NAMALWA (cell line): ENCODE results near the gene TPCN1.

Source experiments
- DNase-seq: peaks from one replicate; pipeline ENCODE4 v3.0.0-alpha.2; 2015; ENCODE audit warnings: low spot score

Gene TPCN1

DNA sequence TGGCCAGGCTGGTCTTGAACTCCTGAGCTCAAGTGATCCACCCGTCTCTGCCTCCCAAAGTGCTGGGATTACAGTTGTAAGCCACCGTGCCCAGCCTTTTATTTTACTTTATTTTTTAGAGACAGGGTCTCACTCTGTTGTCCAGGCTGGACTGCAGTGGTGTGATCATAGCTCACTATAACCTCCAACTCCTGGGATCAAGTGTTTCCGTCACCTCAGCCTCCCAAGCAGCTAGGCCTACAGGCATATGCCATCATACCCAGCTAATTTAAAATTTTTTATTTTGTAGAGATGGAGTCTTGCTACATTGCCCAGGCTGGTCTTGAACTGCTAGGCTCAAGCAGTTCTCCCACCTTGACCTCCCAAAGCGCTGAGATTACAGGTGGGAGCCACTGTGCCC lies 3.7 kb downstream of the TPCN1 start:
- no peak for DNase-seq

DNA sequence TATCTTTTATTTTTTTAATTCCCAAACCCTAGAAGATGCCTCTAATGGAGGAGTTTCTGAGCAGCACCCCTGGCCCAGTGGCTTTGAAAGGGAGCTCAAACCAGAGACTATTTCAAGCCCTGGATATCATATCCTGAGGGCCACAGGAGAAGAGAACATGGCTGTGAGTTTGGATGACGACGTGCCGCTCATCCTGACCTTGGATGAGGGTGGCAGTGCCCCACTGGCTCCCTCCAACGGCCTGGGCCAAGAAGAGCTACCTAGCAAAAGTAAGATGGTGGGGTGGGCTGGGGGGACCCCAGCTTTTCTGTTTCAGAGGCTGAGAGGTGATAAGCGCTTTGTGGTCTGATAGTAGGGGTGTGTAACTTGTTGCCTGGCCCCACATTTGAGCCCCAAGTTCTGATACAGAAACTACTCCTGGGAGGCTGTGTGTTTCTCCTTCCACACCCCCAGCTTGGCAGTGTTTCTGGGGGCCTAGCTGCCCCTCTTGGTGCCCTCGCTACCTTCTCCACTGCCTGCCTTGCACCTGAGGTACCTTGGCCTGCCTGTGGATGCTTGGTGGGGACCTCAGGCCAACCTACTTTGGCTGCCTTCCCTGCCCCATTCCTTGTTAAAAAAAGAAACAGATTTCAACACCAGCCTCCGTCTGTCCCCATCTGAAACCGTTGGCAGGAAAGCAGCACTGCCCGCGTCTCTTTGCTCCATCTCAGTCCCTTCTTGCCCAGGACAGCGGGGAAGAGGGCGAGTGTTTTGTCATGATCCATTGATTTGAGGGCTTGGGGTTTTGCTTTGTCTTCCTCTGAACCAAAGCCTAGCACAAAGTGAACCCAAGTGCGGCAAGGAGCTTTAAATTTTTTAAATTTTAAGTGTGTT lies 5.7 kb downstream of the TPCN1 start:
- DNase-seq, result no peak

DNA sequence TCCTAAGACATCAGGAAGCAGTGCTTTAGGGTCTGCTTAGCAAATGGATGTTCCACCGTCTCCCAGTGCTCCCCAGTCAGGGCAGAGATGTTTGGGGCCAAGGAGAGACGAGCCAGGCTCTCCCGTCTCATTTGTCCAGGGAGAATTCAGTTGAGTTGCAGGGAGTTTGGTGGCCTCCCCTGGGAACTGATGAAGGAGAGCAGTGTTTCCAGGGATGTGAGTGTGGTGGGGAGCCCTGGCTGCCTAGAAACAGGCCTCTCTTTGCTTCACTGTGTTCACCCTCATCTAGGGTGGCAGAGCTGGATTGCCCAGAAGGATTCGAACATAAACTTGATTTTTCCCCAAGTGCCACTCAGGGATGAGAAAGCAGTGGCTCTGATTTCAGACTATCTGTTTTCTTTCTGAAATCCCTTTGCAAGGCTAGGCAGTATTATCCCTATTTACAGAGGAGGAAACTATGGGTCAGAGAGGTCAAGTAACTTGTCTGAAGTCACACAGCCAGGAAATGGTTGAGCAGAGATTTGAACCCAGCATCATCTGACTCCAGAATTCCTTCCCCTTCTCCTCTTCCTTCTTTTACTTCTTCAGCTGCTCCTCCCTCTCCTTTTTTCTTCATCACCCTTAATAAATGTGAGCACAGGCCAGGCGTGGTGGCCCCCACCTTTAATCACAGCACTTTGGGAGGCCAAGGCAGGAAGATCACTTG lies 6.6 kb downstream of the TPCN1 start:
- no peak for DNase-seq

DNA sequence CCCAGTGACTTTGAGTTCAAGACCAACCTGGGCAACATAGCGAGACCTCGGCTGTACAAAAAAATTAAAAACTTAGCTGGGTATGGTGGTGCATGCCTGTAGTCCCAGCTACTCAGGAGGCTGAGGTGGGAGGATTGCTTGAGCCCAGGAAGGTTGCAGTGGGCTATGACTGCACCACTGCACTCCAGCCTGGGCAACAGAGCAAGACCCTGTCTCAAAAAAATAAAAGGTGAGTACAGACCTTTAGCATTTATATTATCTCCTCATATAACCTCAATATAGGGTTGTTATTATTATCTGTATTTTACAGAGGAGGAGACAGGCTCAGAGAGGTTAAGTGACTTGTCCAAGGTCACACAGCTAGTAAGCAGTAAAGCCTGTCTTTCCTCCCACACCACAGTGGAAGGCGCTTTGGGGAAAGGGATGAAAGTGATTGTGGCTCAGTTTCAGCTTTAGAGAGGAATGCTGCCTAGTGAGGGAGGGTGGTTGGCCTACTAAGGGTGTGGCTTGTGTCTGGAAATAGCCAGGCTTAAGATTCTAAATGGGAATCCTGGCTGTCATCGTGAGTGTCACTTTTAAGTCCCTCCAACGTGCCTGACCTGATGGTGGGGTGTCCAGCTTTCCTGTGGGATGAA lies 7.2 kb downstream of the TPCN1 start:
- DNase-seq, result no peak

DNA sequence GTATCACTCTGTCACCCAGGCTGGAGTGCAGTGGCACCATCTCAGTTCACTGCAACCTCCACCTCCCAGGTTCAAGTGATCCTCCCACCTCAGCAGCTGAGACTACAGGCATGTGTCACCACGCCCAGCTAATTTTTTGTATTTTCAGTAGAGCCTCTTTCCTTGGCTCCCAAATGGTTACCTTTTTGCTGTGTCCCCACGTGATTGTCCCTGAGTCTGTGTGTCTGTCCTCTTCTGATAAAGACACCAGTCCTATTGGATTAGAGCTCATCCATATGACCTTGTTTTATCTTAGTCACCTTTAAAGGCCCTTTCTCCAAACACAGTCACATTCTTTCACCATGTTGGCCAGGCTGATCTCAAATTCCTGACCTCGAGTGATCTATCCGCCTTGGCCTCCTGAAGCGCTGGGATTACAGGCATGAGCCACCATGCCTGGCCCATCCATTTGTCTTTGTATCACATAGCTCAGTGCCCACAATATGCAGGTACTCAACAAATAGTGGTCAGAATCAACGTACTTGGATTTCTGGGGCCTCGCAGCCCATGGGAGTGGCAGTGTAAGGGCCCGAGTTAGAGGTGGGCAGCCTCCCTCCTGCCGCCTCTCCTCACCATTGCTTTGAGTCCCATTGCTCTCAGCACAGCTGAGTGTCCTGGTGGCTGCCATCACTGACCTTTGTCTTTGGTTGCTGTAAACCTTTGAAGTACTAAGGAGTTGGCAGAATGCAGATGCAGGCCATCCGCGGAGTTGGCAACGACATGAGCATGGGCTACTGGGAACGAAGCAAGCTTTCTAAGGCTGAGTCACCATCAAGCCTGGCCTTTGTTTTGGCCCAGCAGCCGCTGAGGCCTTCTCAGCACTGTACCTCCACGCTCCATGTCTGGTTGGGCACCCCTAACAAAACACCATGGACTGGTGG lies 9.3 kb downstream of the TPCN1 start:
- no peak for DNase-seq

DNA sequence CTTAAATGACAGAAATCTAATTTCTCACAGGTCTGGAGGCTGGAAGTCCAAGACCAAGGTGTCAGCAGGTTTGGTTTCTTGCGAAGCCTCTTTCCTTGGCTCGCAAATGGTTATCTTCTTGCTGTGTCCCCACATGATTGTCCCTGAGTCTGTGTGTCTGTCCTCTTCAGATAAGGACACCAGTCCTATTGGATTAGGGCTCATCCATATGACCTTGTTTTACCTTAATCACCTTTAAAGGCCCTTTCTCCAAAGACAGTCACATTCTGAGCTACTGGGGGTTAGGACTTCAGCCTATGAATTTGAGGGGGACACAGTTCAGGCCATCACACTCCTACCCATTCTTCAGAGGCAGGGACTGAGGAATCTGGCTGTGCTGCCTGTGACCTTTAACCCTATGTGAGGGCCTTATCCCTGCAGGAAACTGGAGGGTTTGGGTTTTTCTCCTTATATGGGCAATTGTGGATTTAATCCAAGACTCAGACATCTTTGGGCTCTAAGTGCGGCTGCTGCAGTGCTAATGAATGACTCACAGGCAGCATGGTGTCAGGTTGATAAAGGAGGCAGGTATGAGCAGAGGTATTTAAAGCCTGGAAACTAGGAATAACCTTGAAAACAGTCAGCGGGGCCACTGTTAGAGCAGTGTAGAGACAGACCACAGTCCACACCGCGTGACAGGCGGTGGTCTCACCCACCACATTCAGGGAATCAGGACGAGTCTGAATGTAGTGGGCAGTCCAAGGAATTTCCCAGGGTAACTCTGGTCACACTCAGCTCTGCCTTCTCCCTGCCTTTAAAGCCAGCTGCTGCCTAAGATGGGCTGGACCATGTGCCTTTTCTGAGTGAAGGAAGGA lies 10.2 kb downstream of the TPCN1 start:
- DNase-seq, result no peak

DNA sequence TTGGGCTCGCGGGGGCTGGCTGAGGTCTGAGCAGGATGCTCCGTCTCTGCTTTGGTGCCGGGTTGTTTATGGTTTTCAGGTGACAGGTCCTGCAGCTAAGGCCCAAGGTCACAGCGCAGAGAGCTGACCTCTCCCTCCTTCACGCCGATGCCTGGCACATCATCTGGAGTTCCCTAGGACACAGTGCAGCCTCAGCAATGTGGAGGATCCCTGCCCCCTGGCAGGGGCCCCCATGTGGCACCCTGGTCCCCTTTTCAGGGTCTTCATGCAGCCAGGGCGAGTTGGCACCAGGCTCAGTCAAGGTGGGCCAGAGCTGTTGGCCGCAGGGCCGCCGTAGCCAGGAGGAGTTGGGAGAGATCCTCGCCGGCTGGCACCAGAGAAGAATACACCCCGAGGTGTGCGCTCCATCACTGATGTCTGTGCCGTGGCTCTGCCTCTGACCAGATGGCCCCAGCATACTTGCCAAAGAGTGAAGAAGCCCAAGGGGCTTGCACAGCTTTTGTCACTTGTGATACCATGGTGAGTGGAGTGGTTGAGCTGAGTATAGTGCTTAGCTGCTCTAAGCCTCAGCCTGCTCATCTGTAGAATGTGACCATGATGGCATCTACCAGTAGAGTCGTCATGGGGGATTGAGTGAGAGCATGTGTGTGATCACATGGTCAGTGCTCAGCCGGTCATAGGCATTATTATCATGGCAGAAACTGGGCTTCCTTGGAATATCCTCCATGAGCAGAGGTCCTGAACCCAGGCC lies 11.0 kb downstream of the TPCN1 start:
- no peak for DNase-seq

DNA sequence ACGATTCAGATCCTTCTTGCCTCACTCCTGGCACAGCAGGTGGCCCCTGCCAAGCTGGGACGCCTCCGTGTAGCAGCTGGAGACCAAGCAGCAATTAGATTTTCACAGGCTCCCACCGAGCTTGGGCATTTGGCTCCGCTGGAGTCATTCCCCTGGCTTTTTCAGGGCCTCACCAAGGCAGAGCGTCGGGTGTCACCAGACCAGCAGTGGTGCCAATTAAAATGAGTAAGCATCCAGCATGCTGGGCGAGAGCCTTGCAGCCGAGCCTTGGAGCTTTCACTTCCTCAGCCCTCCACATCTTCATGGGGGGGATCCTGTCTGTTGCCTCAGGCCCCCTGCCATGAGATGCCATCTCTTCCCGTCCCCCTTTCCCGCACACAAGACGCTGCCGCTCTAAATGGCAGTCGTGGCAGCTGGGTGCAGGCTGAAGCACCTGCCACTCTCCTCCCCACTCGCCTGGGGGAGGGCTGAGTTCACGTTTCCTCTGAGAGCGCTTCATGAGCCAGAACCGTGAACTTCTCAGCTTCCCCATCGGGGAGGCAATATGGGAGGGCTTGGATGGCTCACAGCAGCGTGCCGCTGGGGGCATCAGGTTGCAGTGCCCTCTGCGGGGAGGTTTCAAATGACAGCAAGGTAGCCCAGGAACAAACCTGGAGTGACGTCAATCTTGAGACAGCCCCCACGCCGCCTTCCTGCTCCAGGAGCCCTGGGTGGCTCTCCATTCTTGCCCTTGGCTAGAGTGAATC lies 11.7 kb downstream of the TPCN1 start:
- peak; percentile 79 for DNase-seq

DNA sequence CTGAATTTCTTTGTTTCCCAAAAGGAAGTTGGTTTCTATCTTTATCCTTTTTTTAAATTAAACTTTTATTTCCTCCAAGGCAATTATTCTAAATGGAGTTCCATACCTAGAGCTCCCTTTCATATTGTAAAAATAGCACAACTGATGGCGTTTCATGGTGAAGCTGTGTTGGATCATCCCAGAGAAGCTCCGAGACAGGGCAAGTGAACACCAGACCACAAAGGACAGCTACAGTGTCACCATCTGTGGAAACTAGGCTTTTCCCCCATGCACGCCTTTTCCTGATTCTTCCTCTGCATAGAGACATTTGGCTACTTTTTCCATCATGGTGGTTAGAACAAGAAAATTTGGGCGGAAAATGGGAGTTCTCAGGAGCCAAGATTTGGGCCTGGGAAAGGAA lies 12.7 kb downstream of the TPCN1 start:
- no peak for DNase-seq

DNA sequence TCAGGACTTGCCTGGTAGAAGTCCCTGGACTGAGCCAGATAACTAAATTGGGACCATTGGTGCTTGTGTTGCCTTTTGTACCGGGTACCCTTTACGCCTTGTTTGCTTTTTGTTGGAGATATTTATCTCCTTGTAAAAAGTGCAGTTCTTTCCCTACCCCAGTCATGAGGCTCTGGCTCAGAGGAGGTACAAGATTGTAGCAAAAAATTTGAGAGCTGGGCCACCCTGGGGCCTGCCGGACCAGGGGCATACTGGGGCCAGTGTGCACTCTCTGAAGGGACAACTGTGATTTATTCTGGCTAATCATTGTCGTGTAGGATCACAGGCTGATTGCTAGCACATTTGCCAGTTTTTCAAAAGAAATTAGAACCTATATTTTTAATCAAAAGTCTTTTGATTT lies 13.2 kb downstream of the TPCN1 start:
- no peak for DNase-seq

DNA sequence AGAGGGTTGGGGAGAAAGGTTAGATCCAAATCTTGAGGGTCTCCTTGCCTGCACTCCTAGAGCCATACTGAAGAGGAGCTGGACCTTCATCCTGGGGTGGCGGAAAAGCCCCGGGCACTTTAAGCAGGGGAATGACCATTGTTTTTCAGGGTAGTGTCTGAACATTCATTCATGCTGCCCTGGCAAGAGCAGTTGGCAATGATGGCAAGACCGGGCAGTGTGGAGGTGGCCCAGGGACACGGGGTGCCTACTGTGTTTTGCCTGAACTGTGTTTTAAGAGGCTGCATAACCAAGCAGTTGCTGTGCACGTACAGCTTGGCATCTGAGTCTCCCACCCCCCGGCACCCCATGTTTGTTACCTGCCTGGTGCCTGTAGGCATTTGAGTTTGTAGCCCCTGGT lies 14.7 kb downstream of the TPCN1 start:
- DNase-seq, result no peak

DNA sequence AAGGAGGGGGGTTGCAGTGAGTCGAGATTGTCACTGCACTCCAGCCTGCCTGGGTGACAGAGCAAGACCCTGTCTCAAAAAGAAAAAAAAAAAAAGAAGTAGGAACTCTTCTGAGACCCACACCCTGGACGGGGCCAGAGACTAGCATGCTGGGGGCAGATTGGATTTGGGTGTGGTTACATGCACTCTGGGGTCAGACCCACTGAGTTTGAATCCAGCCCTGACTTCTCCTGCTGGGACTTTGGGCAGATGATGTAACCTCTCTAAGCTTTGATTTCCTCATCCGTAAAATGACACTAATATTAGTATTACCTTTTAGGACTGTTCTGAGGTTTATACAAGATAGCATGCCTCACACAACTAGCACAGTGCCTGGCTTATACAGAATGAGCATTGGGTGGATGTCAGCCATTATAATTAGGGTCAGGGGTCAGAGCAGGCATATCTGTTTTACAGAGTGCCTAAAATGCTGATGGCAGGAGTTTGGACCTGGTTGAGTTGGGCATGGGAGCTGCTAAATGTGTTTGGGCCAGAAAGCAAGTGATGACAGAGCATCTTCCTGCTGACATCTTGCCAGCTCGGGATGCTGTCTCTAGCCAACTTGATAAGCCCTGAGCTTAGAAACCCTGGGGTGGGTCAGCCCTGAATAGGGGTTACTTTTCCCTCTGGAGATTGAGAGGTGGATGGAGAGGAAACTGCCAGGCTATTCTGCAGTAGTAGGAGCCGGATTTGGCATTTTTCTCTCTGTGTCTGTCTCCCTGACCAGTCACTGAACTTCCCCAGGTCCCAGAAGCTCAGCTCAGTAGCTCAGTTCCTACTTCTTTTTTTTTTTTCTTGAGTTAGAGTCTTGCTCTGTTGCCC lies 15.5 kb downstream of the TPCN1 start:
- DNase-seq, result no peak

DNA sequence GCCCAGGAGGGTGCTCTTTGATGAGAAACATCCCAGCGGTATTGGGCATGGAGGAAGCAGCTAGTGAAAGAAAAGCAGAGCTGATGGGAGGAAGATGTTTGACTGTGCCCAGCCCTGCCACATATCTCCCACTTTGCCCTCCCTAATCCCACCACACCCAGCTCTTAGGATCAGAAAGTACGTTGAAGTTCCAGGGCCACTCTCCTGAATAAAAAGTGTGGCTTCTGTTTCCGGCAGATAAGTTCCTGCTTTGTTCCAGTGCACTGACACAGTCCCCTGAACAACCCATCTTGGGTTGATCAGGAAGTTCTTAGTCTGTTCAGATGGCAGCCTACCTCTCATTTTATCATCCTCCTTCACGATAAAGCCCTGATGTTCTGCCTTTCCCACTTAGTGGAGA lies 16.5 kb downstream of the TPCN1 start:
- DNase-seq, result no peak

DNA sequence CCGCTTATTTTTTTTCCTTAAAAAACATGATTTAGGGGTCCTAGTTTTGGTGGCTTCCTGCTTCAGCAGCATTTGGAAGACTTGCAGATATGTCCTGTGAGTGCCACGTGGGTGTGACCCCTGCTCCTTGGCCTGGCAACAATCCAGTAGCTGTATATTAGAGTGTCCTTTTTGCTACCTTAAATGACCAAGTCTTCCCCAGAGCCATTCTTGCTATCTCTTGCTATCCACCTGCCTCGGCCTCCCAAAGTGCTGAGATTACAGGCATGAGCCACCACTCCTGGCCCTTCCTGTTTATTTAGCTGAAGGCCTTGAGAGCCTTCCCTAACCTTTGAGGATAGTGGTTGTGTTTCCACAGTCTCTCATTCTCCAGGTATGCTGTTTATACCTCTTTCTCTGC lies 17.0 kb downstream of the TPCN1 start:
- no peak for DNase-seq

DNA sequence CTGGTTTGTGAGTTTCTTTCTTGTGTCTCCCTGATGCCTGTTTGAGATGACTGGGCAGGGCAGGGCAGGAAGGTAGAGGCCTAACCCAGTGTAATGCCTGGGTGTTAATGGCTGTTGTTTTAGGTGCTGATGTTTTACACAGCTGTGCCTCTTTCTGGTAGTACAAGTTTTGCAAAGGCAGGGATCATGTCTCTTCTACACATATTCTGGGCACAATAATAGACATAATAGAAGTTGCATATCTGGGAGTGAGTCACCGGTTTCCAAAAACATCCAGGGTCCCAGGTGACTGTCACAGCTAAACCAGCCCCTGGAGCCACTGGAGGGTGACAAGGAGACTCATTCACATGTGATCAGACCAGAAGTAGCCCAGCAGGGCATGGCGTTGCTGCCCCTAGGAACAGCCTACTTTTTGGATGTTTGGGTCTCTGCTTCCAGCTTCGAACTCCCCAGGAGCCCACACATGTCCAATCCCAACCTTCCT lies 18.1 kb downstream of the TPCN1 start:
- no peak for DNase-seq

DNA sequence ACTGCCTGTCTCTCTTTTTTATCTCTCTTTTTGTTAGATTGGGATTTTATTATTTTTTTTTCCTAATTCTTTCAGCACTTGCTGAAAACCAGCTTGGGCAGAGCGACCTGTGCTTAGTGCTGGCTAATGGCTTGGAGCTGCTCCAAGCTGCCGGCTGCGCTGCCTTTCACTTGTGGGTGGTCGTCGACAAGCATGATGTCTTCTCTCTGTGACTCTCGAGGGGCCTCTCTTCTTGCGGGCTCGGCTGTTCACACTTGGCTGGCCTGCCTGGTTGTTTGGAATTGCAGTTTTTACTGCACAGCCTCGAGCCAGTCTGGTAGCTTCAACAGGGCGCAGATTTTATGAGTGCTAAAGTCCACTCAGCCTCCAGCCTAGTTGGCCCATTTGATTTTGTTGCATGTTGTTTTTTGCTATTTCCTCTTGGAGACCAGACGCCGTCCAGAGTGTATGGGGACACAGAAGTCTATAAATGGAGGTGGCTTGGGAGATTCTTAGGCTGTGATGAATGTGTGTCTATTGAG lies 18.6 kb downstream of the TPCN1 start:
- no peak for DNase-seq

DNA sequence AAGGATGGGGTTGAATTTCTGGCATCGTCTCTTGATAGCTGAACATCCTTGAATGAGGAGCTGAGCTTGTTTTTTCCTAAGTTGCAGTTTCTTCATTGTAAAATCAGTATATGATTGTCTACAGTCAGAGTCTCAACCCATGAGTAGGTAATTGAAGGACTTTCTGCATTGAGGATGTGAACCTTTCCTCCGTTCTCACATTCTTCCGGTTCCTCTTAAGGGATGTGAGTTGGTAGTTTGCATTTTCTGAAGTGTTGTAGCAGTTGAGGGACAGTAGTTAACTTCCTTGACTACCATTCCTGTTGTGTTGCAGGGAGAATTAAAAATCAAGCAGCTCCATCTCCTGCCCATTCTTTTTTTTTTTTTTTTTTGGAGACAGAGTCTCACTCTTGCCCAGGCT lies 19.1 kb downstream of the TPCN1 start:
- no peak for DNase-seq
